Fibroblast of peridontal ligament (primary cell): ENCODE measurements around the gene MARCKSL1.
"Not testable (repeated sequence)": the region's sequence is repeated elsewhere in the genome, so short reads cannot be mapped to it uniquely, and the experiment has no call there.

Experiments
- DNase-seq: peaks from one replicate; pipeline ENCODE4 v3.0.0-alpha.2; 2010; ENCODE audit errors: extremely low read depth

The MARCKSL1 gene

DNA sequence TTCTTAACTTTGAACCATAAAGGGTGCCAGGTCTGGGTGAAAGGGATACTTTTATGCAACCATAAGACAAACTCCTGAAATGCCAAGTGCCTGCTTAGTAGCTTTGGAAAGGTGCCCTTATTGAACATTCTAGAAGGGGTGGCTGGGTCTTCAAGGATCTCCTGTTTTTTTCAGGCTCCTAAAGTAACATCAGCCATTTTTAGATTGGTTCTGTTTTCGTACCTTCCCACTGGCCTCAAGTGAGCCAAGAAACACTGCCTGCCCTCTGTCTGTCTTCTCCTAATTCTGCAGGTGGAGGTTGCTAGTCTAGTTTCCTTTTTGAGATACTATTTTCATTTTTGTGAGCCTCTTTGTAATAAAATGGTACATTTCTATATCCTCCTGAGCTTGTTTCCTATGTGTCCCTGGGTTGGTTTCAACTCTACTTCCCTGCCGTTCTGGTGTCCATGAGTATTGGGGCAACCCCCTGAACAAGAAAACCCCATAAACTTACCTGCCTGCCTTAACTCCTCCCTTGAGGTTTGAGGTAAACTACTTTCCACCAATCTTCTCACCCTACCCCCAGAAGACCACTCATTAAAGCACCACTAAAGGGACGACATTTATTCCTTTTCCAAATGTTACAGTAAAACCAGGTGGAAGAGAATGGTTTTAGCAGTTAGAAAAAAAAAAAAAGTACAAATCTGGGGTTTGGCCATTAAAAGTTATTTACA is 2.6 kb downstream of the MARCKSL1 start:
- no peak for DNase-seq

DNA sequence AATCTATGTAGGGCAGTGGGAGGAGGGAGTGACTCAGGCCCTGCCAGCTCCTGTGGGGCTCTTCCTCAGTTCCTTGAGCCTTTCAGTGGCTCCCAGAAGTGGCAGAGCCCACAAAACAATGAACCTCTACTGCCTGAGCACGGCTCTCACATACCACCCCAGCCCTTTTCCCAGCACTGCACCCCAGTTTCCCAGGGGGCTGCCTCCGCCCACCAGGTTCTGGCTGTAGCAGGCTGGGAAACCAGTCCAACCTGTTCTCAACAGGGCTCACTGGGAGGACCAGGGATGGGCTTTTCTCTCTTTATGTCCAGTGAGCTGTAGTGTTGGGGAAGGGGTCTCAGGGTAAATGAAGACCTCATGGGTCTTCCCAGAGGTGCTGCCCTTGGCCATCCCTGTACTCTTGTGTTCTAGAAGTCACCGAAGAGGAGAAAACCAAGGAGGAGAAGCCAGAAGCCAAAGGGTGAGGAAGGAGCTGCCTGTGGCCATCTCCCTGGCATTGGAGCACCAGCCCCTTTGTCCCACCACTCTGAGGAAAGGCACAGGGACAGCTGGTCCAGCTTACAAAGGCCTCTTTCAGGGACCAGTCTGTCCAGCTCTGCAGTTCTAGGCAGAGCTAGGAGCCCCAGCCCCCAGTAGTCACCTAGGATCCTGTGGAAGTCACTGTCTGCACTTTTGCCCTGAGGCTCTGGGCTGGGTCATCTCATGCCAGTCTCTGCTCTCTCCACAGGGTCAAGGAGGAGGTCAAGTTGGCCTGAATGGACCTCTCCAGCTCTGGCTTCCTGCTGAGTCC is 3.5 kb downstream of the MARCKSL1 start:
- no peak for DNase-seq

DNA sequence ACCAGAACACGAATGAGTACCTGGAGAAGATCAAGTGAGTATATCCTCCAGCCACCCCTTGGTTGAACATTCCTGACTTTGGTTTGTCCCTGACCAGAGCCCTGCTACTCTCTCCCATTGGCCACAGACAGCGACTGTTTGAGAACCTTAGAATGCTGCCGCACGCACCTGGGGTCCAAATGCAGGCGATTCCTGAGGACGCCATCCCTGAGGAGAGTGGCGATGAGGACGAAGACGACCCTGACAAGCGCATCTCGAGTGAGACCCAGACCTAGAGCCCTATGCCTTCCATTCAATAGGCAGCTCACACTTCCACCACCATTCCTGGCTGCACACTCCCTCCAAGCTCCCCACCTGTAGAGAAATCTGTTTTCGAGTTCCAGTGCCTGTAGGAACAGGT is 4.5 kb downstream of the MARCKSL1 start:
- DNase-seq = no peak

DNA sequence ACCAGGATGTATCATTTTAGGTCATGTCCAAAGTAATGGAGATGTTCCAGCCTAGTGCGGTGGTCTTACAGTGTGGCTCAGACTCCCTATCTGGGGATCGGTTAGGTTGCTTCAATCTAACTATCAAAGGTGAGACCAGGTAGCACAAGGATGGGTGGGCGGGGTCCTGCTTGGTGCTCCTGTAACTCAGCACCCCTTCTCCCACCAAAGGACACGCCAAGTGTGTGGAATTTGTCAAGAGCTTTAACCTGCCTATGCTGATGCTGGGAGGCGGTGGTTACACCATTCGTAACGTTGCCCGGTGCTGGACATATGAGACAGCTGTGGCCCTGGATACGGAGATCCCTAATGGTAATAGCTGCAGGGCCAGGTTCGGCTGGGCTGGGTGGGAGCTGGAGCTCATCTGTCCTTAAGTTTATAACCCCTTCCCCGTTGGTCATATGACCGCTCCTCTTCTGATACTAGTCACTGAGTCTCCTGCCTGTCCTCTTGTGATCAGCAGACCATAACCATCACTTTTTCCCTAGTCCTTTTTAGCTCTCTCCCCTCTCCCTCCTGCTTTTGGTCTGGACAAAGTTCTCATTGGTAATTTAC is 5.4 kb downstream of the MARCKSL1 start:
- no peak for DNase-seq

DNA sequence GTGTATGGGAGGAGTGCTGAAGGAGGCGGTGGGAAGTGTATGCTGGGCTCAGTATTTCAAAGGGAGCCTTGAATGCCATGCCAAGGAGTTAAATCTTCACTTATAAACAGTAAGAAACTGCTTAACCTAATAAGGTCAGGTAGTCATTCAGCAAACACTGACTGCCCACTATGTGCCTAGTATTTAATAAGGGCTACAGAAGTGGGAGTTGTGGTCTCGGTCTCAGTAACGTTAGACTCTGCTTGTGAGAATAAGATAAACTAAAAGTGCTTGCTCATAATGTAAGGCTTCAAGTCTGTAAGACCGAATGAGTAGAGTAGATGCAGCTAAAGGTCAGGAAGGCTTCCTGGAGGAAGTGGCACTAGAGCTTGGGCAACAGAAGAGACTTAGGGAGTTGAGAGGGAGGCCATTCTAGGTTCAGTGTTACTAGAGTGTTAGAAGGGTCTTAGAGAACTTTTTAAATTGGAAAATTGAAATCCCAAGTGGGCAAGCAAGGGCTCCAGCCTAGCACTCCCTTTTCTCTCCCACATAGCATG is 6.0 kb downstream of the MARCKSL1 start:
- DNase-seq = no peak

DNA sequence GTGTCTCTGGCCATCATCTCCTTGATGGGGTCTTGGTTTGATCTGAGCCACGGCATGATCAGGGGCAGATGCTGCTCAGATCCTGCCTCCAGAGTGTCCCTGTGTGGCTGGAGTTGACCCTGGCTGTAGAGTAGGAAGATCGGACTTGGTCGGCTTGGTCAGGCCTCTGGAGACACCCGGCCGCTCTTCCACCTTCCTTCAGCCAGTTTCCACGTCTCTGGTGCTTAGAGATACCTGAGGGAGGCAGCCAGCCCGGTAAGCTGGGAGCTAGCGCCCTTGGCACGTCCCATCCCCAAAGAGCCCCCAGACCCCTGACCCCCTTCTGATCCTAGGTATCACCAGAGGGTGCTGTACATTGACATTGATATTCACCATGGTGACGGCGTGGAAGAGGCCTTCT is 8.8 kb downstream of the MARCKSL1 start:
- no peak for DNase-seq

DNA sequence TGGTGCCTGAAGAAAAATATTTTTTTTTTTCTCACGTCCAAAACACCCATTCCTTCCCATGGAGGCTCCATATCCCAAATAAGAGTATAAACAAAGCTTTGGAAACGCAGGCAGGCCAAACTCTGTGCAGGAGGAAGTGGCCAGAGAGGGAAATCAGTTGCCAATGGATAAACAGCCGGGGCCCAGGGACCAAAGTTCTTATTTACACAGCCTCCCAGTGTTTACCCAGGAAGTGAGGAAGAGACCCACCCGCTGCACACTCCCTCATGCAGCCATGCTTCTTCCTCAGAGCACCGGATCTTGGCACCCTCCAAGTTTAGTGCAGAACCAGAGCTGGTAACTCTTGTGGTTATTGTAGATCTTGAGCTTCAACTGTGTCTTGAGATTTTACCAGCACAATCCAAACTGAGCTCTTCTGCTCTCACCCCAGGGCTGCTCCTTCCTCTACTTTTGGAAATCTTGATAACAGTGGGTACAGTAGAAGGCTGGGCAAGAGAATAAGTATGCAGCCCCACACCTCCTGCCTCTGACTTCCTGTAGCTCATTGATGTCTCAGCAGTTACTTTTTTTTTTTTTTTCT is 14.2 kb downstream of the MARCKSL1 start:
- no peak for DNase-seq

DNA sequence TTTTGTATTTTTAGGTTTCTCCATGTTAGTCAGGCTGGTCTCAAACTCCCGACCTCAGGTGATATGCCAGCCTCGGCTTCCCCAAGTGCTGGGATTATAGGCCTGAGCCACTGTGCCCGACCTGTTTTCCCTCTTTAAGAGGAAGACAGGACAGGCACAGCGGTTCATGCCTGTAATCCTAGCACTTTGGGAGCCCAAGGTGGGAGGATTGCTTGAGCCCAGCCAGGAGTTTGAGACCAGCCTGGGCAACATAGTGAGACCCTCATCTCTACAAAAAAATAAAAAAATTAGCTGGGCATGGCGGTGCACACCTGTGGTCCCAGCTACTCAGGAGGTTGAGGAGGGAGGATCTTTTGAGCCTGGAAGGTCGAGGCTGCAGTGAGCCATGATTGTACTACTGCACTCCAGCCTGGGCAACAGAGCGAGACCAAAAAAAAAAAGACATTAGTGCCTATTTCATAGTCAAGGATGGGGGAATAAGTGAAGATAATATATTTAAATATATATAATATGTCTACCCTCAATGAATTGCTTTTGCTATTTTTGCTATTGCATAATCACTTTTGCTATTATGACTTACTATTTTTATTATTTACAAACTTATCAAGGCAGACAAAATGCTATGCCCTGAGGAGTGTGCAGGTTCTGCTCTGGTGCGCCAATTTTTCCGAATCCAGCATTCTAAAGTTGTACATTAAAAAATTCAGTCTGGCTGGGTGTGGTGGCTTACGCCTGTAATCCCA is 17.7 kb downstream of the MARCKSL1 start:
- no peak for DNase-seq

DNA sequence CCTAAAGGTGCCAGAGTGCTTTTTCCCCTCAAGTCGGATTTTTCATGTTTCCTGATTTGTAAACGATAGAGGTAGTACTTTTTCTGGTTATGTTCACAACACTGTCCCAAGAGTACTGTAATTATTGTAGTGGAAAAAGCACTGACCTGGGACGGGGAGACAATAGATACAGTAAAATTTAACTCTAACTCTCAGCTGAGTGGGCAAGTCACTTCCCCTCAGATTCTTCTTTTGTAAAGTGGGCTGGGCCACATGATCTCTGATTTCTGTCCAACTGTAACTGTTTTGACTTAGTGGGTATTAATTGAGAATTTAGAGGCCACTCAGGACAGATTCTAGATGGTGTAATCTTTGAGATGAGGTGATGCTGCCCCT is 19.1 kb downstream of the MARCKSL1 start:
- DNase-seq = no peak

DNA sequence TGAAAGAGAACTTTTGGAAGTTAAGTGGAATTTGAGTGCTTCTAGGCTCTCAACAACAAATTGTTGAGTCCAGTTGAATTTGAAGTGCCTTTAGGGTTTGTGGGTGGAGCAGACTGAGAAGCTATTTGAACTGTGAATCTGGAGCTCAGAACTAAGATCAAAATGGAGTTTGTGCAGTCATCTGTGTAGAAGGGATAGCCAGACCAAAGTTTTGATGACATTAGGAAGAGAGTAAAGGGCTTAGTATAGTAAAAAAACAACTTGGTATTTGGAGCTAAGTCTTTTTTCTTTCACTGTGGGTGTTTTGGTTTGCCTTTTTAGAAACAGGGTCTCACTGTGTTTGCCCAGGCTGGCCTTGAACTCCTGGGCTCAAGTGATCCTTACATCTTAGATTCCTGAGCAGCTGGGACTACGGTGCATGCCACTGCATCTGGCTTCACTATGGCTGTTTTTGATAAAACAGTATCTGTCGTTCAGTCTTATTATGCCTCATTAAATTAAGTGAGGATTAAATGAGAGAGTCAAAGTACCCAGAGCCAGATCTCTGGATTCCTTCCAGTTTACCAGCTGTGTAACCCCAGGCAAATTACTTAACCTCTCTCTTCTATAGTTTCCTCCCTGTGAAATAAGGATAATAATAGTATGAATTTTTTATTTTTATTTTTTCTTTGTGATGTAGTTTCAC is 24.2 kb downstream of the MARCKSL1 start:
- no peak for DNase-seq

DNA sequence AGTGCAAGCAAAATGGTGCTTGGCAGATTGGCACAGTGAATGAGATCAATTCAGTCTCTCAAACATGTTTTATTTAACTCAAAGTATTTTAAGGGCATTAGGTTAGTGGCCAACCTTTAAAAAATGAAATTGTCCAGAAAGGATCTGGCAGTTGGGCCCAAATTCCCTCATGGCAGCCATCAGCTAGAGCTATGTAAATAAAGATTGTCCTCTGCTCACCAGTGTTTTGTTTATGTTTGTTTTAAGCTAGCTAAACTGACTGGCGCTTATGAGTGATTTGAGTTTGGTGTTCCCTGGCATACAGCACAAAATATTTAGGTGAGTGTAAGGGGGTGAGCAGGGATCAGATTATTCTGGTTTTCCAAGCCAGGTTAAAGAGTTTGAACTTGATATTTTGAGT is 26.1 kb downstream of the MARCKSL1 start:
- no peak for DNase-seq

DNA sequence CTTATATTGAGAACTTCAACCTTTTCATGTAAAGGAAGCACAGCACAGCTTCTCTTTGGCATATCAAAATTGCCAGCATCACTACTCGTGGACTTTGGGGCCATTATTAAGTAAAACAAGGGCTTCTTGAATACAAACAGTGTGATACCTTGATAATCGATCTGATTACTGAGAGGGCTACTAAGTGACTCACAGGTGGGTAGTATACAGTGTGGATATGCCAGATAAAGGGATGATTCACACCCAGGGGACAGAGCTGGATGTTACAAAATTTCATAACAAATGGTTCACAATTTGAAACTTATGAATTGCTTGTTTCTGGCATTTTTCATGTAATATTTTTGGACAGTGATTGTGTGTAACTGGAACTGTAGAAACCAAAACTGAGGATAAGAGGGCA is 28.7 kb downstream of the MARCKSL1 start:
- DNase-seq = peak; percentile 64

DNA sequence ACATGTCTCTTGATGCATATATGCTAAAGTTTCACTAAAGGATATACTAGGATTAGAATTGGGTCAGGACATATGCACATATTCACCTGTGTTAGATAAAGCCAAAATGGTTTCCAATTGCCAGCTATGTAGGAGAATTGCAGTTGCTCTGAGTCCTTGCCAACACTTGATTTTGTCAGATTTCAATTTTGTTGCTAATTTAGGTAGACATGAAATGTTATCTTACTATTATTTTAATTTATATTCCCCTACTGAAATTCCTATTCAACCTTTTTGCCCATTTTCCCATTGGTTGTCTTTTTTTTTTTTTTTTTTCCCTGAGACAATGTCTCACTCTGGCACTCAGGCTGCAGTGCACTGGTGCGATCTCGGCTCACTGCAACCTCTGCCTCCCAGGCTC is 30.7 kb downstream of the MARCKSL1 start:
- DNase-seq = no peak

DNA sequence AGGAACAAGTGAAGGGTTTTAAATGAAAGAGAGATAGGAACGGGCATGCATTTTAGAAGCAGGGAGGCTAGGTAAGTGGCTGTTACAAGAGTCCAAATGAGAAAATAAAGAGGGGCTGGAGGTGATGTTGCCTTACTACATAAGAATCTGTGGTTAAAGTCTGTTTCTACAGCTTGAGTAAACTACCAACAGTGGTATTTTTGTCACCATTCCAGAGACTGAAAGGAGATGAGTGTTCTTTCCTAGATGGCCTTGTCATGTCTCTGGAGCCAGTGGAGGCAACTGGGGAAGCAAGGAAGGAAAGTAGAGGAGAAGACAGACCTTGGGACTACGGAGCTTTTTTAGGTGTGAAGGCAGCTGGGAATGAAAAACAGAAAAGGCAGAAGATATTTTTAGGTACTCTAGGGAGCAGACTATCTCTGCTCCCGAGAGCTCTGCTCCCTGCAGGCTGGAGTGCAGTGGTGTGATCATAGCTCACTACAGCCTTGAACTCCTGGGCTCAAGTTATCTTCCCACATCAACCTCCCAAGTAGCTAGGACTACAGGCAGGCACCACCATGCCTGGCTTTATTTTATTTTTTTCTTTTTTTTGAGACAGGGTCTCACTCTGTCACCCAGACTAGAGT is 31.9 kb downstream of the MARCKSL1 start:
- DNase-seq = peak; percentile 41

DNA sequence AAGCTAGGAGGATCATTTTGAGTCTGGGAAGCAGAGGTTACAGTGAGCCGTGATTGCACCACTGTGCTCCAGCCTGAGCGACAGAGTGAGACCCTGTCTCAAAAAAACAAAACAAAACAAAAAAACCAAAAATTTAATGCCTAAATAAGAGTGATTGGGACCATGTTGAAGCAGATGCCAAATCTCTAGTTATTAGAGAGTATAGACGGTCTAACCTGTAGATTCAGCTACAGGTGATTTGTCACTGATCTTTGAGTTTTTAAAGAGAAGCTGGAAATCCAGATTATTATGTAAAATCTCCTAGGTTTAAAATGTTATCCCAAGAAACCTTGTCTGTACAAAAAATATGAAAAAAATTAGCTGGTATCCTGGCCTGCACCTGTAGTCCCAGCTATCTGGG is 32.7 kb downstream of the MARCKSL1 start:
- no peak for DNase-seq

DNA sequence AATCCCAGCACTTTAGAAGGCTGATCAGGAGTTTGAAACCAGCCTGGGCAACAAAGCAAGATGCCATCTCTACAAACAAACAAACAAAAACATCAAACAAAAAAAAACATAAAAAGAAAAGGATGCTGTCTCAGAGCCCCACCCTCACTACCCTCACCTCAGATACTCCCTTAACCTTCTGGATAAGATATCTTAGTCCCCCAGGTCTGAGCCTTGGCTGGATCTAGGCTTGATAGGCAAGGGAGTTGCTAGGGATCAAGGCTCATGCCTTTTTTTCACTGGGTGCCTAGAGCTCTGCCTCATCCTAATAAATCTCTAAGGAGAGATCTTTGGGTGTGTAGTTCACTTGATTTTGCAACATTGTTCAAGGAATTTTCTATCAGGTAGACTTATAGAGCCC is 36.7 kb downstream of the MARCKSL1 start:
- DNase-seq = no peak

DNA sequence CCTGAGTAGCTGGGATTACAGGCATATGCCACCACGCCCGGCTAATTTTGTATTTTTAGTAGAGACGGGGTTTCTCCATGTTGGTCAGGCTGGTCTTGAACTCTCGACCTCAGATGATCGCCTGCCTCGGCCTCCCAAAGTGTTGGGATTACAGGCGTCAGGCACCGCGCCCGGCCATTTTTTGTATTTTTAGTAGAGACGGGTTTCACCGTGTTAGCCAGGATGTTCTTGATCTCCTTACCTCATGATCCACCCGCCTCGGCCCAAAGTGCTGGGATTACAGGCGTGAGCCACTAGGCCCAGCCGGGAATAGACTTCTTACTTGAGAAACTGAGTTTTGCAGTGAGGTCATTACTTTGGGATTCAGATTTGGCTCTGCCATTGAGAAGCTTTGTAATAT is 37.8 kb downstream of the MARCKSL1 start:
- DNase-seq = not testable (repeated sequence)

DNA sequence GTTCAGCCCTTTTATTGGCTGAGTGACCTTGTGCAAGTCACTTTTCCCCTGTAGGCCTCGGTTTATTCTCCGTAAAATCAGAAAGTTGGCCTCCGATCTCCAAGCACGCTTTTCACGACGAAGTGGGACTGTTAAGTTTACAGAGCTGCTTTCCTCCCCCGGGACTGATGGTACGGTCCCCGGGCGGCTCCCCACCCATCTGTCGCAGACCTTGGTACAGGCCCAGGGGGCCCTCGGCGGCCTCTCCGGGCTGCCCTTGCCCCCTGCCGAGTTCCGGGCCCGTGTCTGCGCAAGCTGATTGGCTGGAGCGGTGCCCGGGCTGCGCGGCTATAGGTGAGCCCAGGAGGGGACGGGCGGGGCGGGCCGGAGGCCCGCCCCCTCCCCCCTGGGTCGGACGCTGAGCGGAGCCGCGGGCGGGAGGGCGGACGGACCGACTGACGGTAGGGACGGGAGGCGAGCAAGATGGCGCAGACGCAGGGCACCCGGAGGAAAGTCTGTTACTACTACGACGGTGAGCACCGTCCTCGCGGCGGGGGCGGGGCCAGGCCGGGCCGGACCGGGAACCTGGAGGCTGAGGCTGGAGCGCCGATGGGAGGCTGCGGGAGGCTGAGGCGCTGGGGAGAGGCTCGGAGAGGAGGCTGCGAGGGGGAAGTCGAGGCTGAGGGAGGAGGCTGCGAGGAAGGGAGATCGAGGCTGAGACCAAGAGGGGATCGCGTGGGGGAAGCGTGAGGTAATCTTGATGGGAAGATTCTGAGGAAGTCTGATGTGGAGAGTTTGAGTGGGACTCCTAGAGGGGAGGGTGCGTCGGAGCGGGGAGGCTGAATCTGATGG is 44.1 kb downstream of the MARCKSL1 start, which contains the start of gene HDAC1:
HDAC1 (plus strand) TSS at position 376 of the 831 bp plus-strand sequence; CDS start at position 463, 87 bp downstream.
- peak; percentile 76 for DNase-seq

DNA sequence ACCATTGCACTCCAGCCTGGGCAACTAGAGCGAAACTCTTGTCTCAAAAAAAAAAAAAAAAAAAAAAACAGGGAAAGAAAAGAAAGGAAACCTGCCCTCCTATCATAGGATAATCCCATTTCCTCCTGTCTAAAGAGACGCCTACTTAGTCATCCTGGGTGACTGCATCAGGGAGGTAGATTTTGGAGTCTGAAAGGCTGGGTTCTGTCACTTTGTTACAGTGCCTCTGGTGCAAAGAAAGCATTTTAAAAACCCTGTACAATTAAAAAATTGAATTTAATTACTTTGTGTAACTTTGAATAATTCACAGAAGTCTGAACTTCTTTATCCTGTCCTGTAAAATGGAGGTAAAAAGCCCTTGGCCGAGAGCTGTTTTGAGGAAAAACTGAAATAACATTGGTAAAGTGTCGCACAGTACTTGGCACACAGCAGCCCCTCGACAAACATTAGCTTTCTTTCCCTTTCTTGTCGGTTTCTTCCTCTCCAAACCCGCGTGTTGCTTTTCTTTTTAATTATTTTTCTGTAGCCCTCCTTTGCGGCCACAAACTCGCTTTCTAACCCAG is 44.8 kb downstream of the MARCKSL1 start:
- DNase-seq = peak; percentile 8
